GM19372 (cell line): ENCODE results near the gene CTNNA2.

Source experiments
- ATAC-seq: cut with Tn5 transposase; IDR thresholded peaks from one replicate; pipeline ENCODE4 v1.9.1; 2021; ENCODE audit warnings: mild to moderate bottlenecking, low read depth, moderate library complexity; ENCODE audit not compliant: unreplicated experiment

Gene CTNNA2

DNA sequence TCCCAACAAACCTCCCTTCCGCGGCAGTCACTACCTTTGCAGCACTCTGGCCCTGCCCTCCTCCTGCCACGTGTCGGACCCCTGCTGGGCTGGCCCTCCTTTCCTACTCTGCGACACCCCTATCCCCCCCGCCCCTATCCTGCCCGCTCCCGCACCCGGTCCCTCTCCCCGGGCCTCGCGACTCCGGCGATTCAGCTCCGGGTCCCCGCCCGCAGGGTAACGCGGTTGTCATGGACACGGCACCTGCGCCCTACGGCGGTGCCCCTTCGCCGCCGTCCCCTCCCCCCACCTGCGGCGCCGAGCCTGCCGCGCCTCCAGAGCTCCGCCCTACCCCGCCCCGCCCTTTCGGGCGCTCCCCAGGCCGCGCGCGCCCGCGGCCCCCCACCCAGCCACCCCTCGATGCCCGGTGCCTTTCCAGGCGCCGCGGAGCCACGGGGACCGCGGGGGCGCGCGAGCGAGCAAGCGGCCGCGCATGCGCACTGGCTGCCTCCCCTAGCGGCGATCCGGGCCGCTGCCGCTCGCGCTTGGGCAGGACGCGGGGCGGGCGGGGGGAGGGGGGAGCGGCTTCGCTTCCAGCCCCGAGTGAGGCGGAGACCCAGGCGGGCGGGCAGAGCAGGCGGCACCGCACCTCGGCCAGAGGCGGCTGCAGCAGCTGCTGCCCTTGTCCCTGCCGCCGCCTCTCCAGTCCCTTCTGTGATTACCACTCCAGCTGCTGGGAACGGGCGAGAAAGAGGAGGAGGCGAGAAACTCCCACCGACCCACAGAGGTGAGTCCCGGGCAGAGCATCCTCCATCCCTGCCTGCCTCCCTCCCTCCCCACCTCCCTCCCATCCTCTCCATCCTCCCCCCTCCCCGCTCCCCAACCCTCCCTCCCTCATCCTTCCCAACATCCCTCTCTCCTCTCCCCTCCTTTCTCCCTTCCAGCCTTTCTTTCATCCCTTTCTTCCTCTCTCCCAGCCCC lies at the start of gene CTNNA2:
Gene CTNNA2, plus strand, starts transcription at position 610 of the 960 bp plus-strand sequence.
- no peak for ATAC-seq

GRCh38 chr2:79487399-79487798 lies 25.5 kb upstream of the CTNNA2 start:
- ATAC-seq, result no peak

- no peak for ATAC-seq
These were observed 1.4 kb upstream of the CTNNA2 start for GRCh38 chr2:79511320-79511951.

DNA sequence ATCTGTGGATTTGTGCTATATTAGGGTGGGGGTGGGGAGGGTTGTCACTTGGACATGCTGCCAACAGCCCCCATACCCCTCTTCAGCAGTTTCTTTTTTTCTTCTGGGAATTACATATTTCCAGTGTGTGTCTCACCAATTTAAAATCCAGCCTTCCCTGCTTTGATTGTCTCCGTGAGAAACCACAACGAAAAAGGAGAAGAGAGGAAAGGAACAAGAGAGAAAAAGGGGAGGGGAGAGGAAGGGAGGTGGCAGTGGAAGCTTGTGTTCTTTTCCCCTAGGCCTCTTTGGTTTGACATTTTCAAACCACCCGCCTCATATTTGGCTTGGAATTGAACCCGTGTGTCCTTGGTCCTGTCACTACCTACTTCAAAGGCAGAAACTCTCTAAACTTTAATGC lies 860 bp downstream of the CTNNA2 start:
- ATAC-seq, result no peak

DNA sequence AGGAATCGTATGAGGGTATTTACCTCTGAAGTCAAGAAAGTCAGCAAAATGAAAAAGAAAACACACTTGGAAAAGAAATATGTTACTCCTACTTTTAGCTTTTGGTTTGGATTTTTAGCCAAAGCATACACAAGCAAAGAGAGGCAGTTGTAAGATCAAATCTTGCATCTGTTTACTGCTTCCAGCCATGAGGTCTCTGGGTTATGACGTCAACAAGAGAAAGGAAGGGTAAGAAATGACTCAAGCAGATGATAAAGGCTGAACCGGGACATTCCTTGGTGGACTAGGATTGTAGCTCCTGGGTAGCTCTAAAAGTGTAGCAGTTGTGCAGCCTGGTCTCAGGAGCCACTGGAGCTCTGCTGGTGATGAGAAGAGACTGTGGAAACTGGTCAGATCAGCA lies 16.8 kb downstream of the CTNNA2 start:
- no peak for ATAC-seq

DNA sequence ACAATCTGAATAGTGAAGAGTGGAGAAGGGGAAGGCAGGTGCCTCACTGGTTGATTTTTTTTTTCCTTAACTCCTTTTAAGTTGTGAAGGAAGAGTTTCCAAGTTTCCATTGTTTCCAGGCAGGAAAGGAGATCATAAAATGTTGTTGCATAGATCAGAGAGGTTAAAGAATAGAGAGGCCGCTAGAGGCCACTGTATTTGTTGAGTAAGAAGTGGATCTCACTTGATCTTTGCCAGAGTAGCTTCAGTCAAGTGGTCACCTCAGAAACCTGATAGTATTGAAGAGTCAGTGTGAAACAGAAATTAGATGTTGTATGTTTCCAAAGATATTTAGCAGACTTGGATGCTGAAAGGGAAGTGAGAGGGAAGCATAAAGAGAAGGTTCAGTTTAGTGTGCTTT lies 17.6 kb downstream of the CTNNA2 start:
- no peak for ATAC-seq

DNA sequence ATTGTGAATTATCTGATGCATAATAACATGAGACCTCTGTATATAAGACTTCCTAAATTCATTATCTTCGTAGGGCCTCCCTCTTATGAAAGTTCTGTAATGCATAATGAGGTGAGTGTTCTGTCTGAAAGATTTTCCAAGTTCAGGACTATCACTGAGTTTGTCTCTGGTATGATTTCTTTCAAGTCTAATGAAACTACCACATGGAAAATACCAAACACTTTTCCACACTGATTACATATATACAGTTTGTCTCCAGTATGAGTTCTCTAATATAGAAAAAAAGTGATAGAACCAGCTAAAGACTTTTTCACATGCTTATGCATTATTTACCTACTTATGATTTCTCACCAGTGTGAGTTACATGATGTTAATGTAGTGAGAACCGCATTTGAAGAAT lies 34.7 kb downstream of the CTNNA2 start:
- ATAC-seq, result no peak

GRCh38 chr2:79552653-79553052 lies 39.8 kb downstream of the CTNNA2 start:
- ATAC-seq, result no peak

GRCh38 chr2:79554899-79555298 lies 42.0 kb downstream of the CTNNA2 start:
- ATAC-seq, result no peak

DNA sequence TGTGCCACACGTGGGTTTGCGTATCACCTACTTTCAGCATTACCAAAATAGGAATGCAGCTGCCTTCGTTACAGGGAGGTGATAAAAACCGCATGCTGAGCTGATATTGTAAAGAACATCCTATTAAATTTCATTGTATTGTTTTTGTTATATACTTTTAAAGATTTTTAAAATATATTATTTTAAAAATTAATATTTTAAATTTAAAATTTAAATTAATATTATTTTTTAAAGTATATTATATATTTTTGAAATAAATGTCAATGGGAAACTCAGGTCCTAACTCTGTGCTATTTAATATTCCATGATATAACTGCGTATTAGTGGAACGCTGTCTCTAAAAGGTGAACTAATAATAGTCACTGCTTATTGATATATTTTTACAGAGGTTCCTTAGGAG lies 51.2 kb downstream of the CTNNA2 start:
- no peak for ATAC-seq

DNA sequence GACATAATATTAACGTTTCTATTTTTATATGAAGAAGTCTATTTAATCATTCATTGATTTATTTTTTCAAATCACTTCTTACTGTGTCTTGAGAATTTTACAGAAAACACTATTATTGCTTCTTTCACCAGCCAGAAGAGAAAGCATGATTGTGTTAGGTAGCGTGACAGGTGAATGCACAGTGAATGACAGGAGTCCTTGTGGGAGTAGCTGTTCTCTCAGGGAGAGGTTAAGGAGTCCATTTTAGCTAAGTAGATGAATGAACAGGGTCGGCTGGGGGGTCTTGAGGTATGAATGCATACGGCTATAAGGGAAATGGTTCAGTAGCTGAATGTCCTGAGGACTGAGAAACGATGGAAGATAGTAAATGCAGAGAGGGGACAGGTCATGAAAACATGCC lies 56.2 kb downstream of the CTNNA2 start:
- no peak for ATAC-seq

- ATAC-seq, result no peak
These were observed 61.2 kb downstream of the CTNNA2 start for GRCh38 chr2:79573895-79574674.

- no peak for ATAC-seq
These were observed 63.6 kb downstream of the CTNNA2 start for GRCh38 chr2:79576451-79576850.

- ATAC-seq, result no peak
These were observed 66.1 kb downstream of the CTNNA2 start for GRCh38 chr2:79578952-79579351.

- no peak for ATAC-seq
These were observed 67.3 kb downstream of the CTNNA2 start for GRCh38 chr2:79580175-79580574.

DNA sequence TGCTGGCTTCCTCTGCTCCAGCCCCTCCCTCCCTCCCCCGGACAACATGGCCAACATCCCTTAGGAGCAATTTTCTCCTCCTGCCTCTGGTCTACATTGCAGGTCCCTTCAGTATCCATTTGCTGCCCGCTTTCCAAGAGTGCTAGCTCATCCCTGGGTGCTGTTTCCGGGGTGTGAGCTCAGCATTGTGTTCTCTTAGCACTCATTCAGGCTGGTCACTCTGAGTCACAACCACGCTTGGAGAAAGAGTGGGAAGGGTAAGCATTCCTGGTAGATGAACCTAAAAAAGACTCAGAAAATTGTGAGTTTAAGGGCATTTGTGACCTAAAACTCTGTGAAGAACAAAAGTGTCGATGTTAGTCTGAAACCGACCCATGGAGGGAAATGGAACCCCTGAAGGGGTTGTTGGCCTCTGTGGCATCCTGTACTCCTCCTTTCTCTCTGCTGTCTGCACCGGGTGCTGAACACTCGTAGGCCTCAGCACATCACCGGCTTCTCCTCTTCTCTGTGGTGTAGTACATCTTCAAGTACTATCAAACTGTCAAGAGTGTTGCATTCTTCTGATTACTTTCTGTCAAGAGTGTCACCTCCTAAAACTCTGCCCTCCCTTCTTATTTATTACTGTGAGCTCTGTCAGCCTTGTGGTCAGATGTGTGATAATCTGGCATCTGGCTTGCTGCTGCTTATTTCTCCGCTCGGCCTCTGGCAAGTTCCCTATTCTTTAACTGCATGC lies 73.0 kb downstream of the CTNNA2 start:
- ATAC-seq, result no peak

GRCh38 chr2:79591281-79591680 lies 78.4 kb downstream of the CTNNA2 start:
- ATAC-seq, result no peak

- ATAC-seq, result no peak
These were observed 80.5 kb downstream of the CTNNA2 start for GRCh38 chr2:79593237-79593867.

- ATAC-seq, result no peak
These were observed 83.6 kb downstream of the CTNNA2 start for GRCh38 chr2:79596403-79596802.

DNA sequence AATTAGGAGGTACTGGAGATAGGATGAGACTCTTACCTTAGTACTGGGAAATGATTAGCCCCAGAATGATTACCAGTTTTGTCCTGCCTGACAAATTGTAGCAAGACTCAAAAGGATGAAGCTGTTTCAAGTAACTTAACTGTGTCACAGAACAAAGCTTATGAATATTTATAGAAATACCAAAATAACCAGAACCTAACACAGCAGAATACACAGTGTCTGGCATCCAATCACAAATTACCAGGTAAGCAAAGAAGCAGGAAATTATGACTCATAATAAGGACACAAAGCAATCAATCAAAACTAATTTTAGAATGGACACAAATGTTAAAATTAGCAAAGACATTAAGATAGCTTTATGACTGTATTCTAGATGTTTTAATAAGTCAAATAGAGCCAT lies 91.9 kb downstream of the CTNNA2 start:
- ATAC-seq, result no peak
